SK-N-MC (cell line): ENCODE results near the gene SFTA2.

Experiments
- EZH2 ChIP-seq: fragments of 200-600 bp; sonication (generic); IDR thresholded peaks from one replicate; pipeline ENCODE4 v1.6.1; 2017; ENCODE audit warnings: antibody characterized with exemption
- POLR2AphosphoS5 ChIP-seq: IDR thresholded peaks from 2 replicates; pipeline ENCODE4 v1.6.1; 2012; ENCODE audit warnings: mild to moderate bottlenecking, low read depth, low read length, borderline replicate concordance

DNA sequence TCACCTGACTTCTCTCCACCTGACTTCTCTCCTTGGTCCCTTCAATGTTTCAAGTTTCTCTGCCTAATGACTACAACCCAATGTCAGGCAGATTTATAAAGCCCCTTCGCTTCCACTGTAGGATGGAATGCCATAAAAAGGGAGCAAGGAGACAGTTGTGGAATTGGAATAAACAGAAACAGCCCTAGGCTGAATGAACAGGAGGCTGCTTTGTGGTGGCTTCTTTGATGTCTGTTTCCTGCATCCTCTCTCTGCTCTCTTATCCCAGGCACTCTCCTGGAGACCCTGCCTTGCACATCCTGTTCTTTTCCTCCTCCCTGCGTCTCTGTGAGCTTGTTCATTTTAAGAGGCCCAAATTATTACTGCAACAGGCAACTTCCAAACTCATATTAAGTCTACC is 25.7 kb upstream of the SFTA2 start:
- TF ChIP-seq POLR2AphosphoS5 (no peak), EZH2 (no peak)
